Posterior vena cava (tissue), 2 donors: Measurements from ENCODE around the gene RCOR2. TPM values are rescaled to one million over a fixed set of nuclear protein-coding genes. Genes with fewer than 3 reads are reported as not detected.

ENCODE experiments used
- DNase-seq: peaks from one replicate; pipeline ENCODE4 v3.0.0-alpha.2; 2020; ENCODE audit warnings: low spot score
- intact Hi-C, 2 donors: fragments of 100-400 bp; cut with DNase I; formaldehyde crosslinking; loops; one replicate each; pipeline versions ENCODE4 v1.14.1 to v1.14.2; 2022 to 2023
- total RNA-seq, 2 donors: library from RNA; stranded (reverse); fragmentation: NEBNext Ultra II Directional; extraction: Animal tissue kit (Norgen Biotek cat#: 25700); gene quantifications; one replicate each; pipeline ENCODE4 v1.2.1, GENCODE V29; 2021
- donor health status: DM: yes; HTN: yes; CAD: no.
- donor health status: DM: yes; HTN: yes; CAD: no.

The RCOR2 gene
- total RNA-seq, 2 donors from 2014 or later, result 0.95 to 2.7 TPM

GRCh38 chr11:63909591-63910506 is 7.1 kb downstream of the RCOR2 start:
- intact Hi-C loops, result no loop called here
- no peak for DNase-seq

DNA sequence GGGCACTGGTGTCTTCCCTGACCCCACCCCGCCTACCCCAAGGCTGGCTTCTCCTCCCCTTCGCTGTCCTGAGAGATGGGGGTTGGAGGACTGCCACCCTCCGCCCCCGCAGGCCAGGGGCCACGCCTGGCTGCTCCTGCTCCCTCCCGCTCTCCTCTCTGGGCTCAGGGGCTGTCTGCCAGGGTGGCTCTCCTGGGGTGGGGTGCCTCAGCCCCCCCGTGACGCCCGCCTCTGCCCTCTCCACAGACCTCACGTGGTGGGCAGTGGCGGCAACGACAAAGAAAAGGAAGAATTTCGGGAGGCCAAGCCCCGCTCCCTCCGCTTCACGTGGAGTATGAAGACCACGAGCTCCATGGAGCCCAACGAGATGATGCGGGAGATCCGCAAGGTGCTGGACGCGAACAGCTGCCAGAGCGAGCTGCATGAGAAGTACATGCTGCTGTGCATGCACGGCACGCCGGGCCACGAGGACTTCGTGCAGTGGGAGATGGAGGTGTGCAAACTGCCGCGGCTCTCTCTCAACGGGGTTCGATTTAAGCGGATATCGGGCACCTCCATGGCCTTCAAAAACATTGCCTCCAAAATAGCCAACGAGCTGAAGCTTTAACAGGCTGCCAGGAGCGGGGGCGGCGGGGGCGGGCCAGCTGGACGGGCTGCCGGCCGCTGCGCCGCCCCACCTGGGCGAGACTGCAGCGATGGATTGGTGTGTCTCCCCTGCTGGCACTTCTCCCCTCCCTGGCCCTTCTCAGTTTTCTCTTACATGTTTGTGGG is 8.1 kb downstream of the RCOR2 start:
- DNase-seq, result no peak
- intact Hi-C loops, result no loop called here

GRCh38 chr11:63907808-63908530 is 9.0 kb downstream of the RCOR2 start:
- intact Hi-C loops, result no loop called here
- DNase-seq, result no peak

DNA sequence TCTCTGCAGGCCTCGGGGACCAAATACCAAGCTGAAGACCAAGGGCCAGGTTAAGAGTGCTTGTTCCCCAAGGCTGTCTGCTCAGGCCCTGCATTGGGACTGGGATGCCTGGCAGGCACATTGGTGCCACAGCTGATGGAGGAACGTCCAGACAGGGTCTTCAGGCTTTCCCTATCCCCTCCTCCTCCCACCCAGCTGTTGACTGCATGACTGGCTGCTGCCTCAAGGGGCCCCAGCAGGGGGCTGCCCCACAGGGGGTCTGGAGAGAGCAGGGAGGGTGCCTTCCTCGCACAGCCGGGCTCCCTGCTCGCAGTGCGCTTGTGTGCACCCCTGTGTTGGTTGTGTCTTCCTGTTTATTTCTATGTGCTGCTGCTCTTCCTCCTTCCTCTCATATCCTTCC is 9.9 kb downstream of the RCOR2 start:
- no peak for DNase-seq
- intact Hi-C loops, result no loop called here

GRCh38 chr11:63906585-63906984 is 10.4 kb downstream of the RCOR2 start:
- intact Hi-C loops, result no loop called here

GRCh38 chr11:63906087-63906486 is 10.9 kb downstream of the RCOR2 start:
- intact Hi-C loops, result no loop called here
- no peak for DNase-seq

More at GRCh38 chr11:63906585-63906984, 10.4 kb downstream of the RCOR2 start:
- DNase-seq, result no peak

DNA sequence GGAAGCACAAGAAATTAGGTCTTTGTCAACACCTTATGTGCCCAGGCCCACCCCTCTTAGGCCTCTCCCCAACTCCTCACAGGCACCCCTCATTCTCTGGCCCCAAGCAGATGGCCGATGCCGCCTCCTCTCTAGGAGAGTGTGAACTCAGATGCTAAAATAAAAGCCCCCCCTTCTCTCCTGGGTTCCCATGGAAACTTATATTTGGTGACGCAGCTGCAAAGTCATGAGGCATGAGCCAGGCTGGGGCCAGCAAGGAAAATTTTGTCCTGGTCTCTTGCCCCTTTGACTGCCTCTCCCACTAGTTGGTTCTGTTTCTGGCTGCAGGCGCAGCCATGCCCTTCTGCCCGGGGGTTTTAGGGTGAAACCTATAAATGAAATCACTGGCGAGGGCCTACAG is 11.8 kb downstream of the RCOR2 start:
- intact Hi-C loops, result no loop called here
- no peak for DNase-seq

- DNase-seq, result no peak
- intact Hi-C loops, result no loop called here
Observed at GRCh38 chr11:63904743-63905142, 12.2 kb downstream of the RCOR2 start.

GRCh38 chr11:63903884-63904283 is 13.1 kb downstream of the RCOR2 start:
- intact Hi-C loops, result no loop called here

GRCh38 chr11:63901660-63902059 is 15.3 kb downstream of the RCOR2 start:
- intact Hi-C loops, result no loop called here

More at GRCh38 chr11:63903884-63904283, 13.1 kb downstream of the RCOR2 start:
- no peak for DNase-seq

DNA sequence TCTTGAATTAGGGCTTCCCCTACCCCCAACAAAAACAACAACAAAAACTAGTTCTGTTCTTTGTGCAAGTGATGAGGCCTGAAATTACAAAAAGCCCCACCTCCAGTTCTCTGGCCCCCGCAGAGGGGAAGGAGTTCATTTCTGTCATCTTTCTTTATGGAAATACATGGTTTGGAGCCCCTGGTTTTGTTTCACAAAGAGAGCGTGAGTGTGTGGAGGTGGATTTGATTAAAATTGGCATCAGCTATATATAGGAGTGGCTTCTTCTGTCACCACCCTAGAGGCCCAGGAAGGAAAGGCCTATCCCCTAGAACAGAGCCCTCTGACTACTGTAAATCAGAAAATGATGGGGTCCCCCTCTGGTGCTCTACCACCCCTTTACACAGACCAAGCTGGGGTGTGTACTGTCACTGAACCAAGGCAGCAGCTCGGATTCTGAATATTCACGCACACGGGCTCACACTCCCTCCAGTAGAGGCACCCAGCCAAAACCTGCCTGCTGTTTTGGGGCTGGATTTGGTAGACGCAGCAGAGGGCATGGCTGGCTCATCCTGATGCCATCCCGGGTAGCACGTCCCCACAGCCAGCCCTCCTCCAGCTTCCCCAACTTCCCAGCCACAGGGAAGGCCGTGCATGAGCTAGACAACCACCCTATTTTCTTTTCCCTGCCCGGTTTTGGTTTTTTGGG is 19.4 kb downstream of the RCOR2 start:
- no peak for DNase-seq
- intact Hi-C loops, result no loop called here

More at GRCh38 chr11:63901660-63902059, 15.3 kb downstream of the RCOR2 start:
- DNase-seq, result no peak

DNA sequence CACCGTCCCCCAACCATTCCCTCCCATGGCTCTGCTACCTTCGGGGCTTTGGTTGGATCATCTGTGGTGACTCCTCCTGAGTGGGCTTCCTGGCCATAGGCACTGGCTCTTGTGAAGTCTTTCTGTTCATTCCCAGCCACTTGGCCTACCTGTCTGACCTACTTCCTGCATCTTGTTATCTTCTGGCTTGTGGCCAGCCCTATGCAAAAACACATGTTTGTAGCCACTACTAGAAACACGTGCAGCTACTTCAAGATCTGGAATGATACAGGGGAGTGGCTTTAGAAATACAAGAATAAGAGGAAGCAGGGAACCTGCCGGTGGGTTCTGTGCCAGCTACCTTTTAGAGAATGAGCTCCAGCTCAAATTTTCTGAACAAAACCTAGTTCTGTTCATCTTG is 20.9 kb downstream of the RCOR2 start:
- intact Hi-C loops, result no loop called here
- DNase-seq, result no peak

DNA sequence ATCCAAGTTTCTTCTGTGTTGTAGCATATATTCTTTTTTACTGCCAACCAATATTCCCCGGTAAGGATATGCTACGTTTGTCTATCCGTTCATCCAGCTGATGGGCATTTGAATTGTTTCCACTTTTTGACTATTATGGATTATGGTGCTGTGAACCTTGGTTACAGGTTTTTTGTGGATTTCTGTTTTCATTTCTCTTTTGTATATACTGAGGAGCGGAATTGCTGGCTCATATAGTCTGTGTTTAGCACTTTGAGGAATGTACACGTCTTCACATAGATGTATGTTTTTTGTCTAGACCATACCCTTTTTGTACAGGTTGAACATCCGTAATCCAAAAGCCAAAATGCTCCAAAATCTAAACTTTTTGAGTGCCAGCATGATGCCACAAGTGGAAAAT is 23.6 kb downstream of the RCOR2 start:
- intact Hi-C loops, result no loop called here
- no peak for DNase-seq

- intact Hi-C loops, result no loop called here
- no peak for DNase-seq
Observed at GRCh38 chr11:63892228-63892627, 24.7 kb downstream of the RCOR2 start.

- no peak for DNase-seq
- intact Hi-C loops, result no loop called here
Observed at GRCh38 chr11:63890368-63890767, 26.6 kb downstream of the RCOR2 start.

DNA sequence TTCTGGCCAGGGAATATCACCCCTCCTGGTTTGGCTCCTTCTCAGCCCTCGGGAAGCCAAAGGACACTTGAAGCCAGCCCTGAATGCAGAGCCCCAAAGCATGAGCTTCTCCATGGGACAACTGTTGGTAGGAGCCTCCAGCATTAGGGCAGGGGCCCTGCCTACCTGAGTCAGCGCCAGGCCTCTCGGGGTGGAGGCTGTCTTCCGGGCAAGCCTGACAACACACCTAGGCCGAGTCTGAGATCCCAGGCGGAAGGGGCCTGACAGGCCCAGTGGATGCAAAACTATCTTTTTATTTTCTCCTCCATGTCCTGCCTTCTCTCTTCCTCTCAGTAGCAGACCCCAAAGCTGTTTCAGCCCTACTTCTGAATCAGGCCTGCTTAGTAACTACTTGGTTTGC is 27.6 kb downstream of the RCOR2 start:
- intact Hi-C loops, result no loop called here
- no peak for DNase-seq

DNA sequence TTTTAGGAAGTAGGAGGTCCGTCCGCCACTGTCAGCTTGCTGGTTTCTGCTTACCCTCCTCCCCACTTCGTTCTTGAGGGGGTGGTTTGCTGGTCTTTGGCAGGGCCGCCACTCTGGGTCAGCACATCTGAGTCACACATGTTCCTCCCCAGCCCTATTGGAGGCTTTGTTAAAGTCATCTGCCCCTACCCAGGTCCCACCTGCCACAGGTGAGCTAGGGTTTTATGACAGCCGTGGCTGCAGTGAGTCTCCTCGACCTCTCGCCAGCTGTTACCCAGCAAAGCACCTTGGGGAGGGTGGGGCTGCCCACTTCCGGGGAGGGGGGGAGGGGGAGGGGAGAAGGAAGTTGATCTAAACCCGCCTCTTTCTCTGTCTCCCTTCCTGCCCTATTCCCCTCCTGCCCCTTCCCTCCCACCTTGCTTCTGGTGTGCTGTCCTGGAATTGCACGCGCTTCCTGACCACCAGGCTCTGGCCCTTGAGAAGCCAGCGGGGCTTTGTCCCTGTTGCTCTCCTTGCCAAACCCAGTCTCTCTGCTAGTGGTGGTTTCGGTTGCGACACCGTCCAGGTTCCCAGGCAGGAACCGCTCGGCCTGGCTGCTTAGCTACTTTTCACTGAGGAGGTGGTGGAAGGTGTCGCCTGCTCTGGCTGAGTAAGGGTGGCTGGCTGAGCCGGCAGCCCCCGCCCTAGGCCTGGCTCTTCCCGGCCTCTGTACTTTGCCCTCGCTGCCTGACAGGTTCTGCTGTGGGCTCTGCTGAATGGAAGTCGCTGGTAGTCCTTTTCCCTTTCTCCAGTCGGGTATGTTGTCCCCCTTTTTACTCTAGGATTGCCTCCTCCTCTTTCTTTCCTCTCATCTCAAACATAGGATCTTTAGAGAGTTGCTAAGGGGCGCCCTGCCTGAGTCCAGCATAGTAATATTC is 28.5 kb downstream of the RCOR2 start:
- peak; percentile 89 for DNase-seq
- intact Hi-C loops, result no loop called here

- DNase-seq, result no peak
- intact Hi-C loops, result no loop called here
Observed at GRCh38 chr11:63887386-63887999, 29.5 kb downstream of the RCOR2 start.
